ENCODE measurements around the gene CIP2A.

Gene CIP2A

GRCh38 chr3:108562565-108562964, 26.7 kb downstream of the CIP2A start:
- no peak for DNase-seq

GRCh38 chr3:108555966-108556581, 33.2 kb downstream of the CIP2A start:
- no peak for DNase-seq

- no peak for DNase-seq
Observed at GRCh38 chr3:108554913-108555571, 34.2 kb downstream of the CIP2A start.

DNA sequence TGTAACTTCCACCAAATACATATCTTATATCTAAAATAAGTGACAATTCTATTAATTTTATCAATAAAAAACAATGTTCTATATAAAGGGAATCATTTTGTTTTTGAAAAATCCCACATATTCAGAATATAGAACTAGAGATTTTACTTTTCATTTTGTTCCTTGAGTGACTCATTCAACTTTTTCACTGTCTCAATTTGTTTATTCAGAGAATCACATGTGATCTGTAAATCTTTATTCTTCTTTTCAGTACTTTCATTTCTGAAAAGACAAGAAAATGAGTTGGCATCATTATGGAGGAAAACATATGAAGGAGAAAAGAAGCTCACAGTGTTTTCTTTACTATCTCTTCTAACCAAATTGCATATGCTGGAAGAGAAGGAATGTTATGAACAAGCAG, 35.0 kb downstream of the CIP2A start:
- DNase-seq = no peak

DNA sequence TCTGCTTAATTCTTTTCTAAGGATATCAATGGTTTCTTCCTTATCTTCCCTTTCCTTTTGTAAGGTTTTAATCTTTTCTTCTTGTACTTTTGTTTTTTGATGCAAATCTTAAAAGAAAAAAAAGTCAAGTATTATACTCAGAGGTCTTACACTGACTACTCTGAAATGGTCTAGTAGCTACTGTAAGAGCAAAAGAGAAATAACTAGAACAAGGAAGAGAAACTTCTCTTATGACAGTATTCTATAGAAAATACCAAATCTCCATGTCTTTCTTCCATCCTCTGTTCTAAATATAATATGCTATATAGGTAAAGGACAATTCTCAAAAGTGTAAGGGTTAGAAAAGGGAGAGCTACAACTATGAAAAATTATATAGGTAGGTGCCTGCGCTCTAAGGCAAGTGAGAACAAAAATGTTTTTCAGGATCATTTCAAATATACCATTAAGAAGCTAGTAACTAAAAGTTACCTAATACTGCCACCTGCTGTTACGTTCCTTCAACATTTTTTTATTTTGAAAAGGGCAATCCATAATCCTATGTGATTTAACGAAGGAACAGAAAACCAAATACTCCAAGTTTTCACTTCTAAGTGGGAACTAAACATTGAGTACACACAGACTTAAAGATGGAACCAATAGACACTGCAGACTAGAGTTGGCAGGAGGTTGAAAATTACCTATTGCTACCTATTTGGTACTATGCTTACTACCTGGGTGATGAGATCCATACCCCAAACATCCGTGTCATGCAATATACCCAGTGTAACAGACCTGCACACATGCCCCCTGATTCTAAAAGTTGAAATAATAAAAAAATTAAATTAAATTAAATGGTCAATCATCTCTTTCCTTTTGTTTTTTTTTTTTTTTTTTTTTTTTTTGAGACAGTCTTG, 36.7 kb downstream of the CIP2A start:
- DNase-seq = peak in 1 of 5 donors; percentile 16

DNA sequence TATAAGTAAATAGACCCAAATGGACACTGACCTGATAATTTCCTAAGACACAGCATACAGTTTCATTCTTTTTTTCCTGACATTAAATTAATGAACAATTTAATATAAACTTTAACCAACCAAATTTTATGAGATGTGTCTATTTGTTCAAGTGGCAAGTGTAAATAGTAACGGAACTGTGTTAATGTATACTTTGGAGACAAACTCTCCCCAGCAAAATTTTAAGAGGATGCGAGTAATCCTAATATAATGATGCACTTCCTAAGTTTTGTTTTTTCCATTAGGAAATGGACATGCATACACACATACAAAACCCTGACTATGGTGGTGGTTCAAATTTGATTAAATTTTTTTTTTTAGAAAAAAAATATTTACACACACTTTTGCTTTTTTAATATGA, 40.4 kb downstream of the CIP2A start:
- no peak for DNase-seq

- DNase-seq = no peak
Observed at GRCh38 chr3:108548304-108548703, 40.9 kb downstream of the CIP2A start.

GRCh38 chr3:108546692-108547091, 42.5 kb downstream of the CIP2A start:
- no peak for DNase-seq

DNA sequence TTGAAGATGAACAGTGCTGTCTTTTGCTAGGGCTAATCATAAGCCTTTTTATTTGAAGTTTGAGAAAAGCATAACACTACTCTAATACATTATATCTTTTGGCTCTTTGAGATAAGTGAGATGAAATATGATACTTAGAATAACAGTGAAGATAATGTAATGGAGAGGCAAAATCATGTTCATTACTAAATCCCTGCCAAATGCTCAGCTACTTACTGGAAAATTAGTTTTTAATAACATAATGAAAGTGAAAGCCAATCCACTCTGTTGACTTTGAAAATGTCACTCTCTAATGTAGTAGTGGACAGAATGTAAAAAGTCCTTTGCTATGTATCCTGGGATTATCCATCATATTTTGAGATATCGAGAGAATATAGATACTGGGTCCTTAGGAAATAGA, 43.0 kb downstream of the CIP2A start:
- no peak for DNase-seq

DNA sequence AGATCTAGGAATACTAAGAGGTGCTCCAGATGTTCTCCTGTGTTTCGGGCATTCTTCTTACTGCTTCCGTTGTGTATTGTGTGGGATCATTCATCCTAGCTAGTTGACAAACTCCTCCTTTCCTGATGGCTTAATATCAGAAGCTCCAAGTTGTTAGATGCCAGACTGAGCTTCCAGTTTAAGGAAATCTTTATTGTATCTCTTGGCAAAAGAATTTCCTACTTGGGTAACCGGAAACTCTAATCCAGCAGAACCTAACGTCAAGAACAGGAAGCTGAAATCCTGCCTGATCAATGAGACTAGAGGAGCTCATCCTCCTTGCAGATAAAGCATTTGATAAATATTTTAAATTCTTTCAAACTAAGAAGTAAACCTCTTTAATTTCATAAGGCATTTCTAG, 51.2 kb downstream of the CIP2A start:
- DNase-seq = no peak

- DNase-seq = no peak
Observed at GRCh38 chr3:108528459-108529252, 60.6 kb downstream of the CIP2A start.

- DNase-seq = no peak
Observed at GRCh38 chr3:108527817-108528216, 61.4 kb downstream of the CIP2A start.

DNA sequence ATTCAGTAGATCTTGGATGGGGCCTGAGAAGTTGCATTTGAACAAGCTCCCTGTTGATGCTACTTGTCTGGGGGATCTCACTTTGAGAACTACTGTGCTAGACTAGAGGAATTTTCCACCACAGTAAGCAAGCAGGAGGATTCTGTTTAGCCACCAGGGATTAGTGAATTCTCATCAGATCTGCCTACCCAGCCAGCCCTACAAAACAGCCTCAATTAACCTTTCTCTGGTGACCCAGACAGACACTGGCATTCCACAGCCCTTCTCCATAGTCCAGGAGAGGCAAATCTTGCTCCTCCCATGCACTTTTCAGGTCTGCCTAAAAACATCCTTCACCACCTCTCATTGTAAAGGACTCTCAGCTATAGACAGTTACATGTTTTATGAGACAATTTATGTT, 62.1 kb downstream of the CIP2A start:
- DNase-seq = no peak

- no peak for DNase-seq
Observed at GRCh38 chr3:108525971-108526370, 63.3 kb downstream of the CIP2A start.

DNA sequence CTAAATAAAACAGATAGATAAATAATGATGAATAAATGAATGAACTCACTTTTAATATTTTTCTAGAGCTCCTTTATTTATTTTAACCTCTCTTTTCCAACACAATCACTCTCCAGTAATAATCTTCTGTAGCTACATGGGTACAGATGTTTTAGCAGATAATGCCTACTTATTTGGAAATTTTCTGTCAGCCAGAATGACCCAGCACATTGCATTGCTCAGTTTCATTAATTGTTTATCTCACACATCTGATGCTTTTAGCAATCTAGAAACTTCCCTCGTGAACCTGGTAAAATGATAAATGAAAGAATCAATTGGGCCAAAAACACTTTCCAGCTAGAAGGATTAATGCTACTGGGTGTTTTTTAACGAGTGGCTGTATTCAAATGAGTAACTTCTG, 64.0 kb downstream of the CIP2A start:
- DNase-seq = no peak

DNA sequence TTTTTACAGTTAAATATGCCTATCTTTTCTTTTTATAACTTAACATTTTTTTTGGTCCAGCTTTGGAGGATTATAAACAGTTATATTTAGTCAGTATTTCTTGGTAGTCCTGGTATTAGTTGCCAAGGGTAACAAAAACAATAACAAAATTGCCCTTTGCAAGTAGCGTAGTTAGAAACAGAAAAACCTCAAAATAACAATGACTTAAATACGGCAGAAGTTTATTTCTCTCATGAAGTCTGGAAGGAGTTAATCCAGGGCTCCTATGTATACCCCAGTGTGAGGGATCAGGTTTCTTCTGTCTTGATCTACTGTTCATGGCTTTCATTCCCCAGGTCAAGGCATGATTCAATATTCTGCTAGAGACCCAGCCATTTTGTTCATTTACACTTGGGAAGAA, 64.7 kb downstream of the CIP2A start:
- no peak for DNase-seq

- DNase-seq = no peak
Observed at GRCh38 chr3:108518895-108519294, 70.3 kb downstream of the CIP2A start.

DNA sequence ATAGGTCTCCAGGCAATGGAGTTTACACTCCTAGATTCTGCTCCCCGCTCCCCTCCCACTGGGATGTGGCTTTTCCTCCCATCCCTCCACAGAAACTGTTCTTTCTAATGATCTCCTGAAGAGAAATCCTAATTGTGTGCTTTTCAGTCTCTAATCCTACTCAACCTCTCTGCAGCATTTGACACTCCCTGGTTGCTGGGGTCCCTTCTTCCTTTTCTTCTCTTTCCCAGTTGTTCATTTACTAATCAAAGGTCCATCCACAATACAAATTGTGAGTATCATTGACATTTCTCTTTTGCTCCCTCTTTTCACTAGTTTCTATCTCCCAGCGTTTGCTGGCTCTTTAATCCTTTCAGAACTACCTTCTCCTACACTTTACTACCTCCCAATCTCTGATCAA, 72.4 kb downstream of the CIP2A start:
- DNase-seq = no peak

GRCh38 chr3:108513961-108514360, 75.3 kb downstream of the CIP2A start:
- no peak for DNase-seq

GRCh38 chr3:108512671-108513070, 76.6 kb downstream of the CIP2A start:
- no peak for DNase-seq

DNA sequence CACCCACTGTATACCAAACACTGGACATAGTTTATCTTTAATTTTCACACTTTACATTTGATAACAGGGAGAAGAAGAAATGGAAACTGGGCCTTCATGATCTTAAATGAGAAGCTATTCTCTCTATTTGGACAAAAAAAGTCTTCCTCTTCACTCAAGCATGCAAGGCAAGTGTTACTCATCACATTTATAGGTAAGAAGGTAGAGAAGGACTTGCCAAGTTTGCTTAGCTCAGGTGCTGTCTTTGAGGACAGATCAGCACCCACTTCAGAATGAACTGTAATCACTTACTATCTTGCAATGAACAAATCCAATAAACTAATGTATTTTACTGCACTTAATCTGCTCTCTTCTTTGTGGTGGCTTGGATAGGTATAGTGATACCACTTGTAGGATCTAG, 77.7 kb downstream of the CIP2A start:
- no peak for DNase-seq

DNA sequence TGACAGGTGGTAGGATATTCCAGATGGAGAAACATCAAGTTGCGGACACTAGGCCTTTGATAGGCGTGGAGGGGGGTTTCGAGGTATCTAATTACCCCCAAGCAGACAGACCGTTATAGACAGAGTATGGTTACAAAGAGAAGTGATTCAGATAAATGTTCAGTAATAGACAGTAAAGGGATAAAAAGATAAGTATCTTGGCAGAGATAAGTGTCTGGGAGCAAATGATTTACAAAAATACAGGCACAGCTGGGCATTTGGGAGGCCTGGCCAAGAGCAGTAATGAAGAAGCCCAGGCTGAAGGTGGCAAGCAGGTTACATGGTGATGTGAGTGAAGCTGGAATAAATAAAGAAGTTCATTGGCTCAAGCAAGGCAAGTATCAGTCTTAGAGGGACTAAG, 78.2 kb downstream of the CIP2A start:
- no peak for DNase-seq

DNA sequence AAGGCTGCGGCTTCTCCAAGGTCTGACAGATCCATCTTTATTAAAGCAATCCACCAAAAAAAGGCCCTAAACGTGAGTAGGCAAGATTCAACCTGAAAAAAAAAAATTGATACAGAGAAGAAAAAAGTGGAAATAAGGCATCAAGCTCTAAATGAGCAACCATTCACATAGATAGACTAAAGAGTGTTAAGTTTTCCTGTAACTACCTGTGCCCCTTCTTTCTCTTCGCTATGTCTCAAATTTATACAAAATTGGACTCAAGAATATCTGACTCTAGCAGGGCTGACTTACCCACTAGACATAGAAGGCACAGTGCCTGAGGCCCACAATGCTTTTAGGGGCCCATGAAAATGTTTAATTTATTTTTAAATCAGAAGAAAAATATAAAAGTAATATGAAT, 78.7 kb downstream of the CIP2A start, which contains the start of gene MYH15:
Gene MYH15, minus strand, starts transcription at position 101 of the 400 bp plus-strand sequence. Its CDS starts 66 bp downstream, at position 35.
- no peak for DNase-seq

Measured in T-helper 1 cell (primary cell).